IPS DF 4.7 (cell line): ENCODE data around the gene SAV1.
"Not testable (repeated sequence)": the region's sequence is repeated elsewhere in the genome, so short reads cannot be mapped to it uniquely, and the experiment has no call there.

Experiments
- DNase-seq: peaks from one replicate; pipeline ENCODE4 v3.0.0-alpha.2; 2013; ENCODE audit warnings: low spot score; ENCODE audit errors: extremely low read depth

The SAV1 gene

GRCh38 chr14:50665300-50665699 lies 2.8 kb downstream of the SAV1 start:
- DNase-seq: not testable (repeated sequence)

- not testable (repeated sequence) for DNase-seq
Observed at GRCh38 chr14:50664579-50664978, 3.5 kb downstream of the SAV1 start.

GRCh38 chr14:50659327-50659974 lies 8.7 kb downstream of the SAV1 start:
- no peak for DNase-seq

- no peak for DNase-seq
Observed at GRCh38 chr14:50658203-50658602, 9.9 kb downstream of the SAV1 start.

- DNase-seq: no peak
Observed at GRCh38 chr14:50657753-50658152, 10.4 kb downstream of the SAV1 start.

GRCh38 chr14:50656776-50657175 lies 11.3 kb downstream of the SAV1 start:
- no peak for DNase-seq

- no peak for DNase-seq
Observed at GRCh38 chr14:50649691-50650090, 18.4 kb downstream of the SAV1 start.

GRCh38 chr14:50647753-50648152 lies 20.4 kb downstream of the SAV1 start:
- DNase-seq: no peak

GRCh38 chr14:50647282-50647681 lies 20.8 kb downstream of the SAV1 start:
- no peak for DNase-seq

- DNase-seq: no peak
Observed at GRCh38 chr14:50635141-50635540, 33.0 kb downstream of the SAV1 start.

- DNase-seq: no peak
Observed at GRCh38 chr14:50633954-50634353, 34.2 kb downstream of the SAV1 start.

- no peak for DNase-seq
Observed at GRCh38 chr14:50631408-50631821, 36.7 kb downstream of the SAV1 start.

GRCh38 chr14:50624947-50625346 lies 43.2 kb downstream of the SAV1 start:
- DNase-seq: not testable (repeated sequence)

- DNase-seq: no peak
Observed at GRCh38 chr14:50624447-50624846, 43.7 kb downstream of the SAV1 start.

GRCh38 chr14:50622978-50623377 lies 45.1 kb downstream of the SAV1 start:
- no peak for DNase-seq

- no peak for DNase-seq
Observed at GRCh38 chr14:50620341-50620740, 47.8 kb downstream of the SAV1 start.

GRCh38 chr14:50619569-50620141 lies 48.5 kb downstream of the SAV1 start:
- DNase-seq: no peak

GRCh38 chr14:50616275-50616674 lies 51.8 kb downstream of the SAV1 start:
- no peak for DNase-seq

- no peak for DNase-seq
Observed at GRCh38 chr14:50615552-50615951, 52.6 kb downstream of the SAV1 start.

GRCh38 chr14:50615056-50615455 lies 53.0 kb downstream of the SAV1 start:
- no peak for DNase-seq

GRCh38 chr14:50612806-50613205 lies 55.3 kb downstream of the SAV1 start:
- no peak for DNase-seq

- DNase-seq: no peak
Observed at GRCh38 chr14:50610465-50610864, 57.6 kb downstream of the SAV1 start.

GRCh38 chr14:50608302-50608851 lies 59.7 kb downstream of the SAV1 start:
- no peak for DNase-seq
